NCI-H2029 (cell line): ENCODE measurements around the gene LRRC47.

Experiments used
- DNase-seq: peaks from one replicate; lab custom pipeline; 2025; lab: John Stamatoyannopoulos, UW

Gene LRRC47

DNA sequence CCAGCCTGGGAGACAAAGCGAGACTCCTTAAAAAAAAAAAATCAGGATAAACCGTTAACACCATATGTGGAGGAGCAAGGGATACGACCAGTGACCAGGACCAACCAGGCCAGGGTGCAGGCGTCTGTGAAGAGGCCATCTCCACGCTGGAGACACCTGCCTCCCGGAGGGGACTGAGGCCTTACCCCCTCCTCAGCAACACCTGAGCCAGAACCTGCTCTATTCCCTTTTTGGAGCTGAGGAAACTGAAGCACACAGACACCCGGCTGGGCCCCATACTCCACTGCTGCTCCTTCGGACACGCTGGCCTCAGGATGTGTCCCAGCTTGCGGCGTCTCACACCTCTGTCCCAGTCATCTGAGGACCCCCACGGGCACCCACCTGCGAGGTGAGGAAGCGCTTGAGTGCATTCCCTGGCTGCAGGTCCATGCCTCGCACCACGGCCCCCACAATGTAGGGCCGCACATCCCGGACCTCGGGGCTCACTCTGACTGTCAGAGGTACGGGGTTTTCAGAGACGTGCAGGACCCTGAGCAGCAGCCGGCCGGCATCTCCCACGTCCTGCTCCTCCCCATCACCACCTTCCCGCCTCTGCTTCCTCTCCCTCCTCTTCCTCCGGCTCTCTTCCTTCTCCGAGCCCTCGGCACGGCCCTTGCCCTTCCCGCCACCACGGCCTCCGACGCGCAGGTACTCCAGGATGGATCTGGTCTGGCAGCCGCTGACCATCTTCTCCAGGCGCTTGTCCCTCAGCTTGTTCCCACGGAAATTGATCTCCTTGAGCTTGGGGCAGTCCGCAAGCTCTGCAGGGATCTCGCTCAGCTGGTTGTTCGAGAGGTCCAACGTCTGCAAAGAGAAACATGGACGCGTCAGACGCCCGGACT is 9.6 kb downstream of the LRRC47 start:
- DNase-seq: no peak

DNA sequence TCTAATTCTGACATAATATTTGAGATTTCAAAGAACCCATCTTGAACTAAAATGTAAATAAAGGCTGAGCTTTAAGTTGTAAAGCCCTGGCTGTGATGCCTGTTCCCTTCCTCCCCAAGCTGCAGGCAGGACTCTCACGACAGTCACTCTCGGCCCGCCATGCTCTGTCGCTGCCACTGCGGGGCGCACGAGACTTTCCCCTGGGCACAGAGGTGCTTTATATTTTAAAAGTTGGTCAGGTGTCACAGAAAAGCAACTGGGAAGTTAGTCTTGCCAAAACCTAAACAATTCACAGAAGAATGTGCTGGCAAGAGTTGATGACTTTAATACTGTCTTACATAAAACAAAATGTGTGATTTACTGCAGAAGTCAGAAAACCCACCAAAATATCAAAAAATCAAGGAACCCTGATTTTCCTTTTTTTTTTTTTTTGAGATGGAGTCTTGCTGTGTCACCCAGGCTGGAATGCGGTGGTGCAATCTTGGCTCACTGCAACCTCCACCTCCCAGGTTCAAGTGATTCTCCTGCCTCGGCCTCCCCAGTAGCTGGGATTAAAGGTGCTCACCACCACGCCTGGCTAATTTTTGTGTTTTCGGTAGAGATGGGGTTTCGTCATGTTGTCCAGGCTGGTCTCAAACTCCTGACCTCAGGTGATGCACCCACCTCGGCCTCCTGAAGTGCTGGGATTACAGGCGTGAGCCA is 10.7 kb downstream of the LRRC47 start:
- no peak for DNase-seq

DNA sequence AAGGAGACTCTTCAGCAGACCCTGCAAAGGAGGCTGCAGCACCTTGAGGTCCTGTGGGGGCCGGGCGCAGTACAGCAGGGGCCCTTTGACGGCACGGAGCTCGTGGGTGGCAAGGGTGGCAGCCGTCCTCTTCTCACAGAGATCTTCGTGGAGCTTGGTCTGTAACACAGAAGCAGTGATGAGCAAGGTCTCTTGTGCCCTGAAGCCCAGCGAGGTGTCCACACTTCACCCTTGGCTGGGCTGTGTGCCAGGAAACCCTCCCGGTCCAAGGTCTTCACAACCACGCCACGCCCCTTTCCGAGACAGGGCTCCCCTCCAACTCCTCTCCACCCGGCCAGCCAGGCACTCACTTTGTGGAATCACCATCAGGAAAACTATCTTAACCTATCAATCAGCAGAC is 11.3 kb downstream of the LRRC47 start:
- no peak for DNase-seq

DNA sequence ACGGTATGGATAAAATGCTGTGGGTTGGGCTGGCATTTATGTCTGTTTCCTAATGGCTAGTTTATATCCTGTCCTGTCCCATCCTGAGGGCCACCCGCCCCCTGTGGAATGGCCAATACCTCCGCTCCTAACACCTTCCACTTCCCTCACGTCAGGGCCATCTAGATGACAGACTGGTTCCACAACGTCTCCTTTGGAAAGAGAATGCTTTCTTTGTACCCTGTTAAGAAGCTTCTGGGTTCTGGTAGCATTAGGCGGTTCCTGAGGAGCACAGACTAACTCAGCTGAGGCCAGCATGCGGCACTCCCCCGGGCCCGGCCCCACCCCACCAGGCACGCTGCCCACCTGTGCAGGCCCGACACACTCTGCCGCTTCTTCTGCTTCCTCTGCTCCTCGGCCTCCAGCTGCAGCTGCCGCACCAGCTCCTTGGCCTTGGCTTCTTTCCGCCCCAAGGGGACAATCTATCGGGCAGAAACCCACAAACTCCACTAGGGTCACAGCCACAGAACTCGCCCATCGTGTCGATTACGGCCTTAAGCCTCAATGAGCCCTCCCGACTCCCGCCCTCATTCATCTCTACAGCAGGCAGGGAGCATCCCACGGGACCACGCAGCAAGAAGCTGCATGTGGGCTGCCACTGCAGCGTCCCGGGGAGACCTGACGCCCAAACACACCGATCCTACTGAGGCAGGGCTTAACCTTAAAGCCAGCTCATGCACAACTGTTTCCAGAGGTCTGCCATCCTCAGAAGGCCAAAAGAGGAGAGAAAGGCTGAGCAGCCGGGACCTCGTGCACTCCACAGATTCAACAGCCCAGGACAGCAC is 12.4 kb downstream of the LRRC47 start:
- no peak for DNase-seq

DNA sequence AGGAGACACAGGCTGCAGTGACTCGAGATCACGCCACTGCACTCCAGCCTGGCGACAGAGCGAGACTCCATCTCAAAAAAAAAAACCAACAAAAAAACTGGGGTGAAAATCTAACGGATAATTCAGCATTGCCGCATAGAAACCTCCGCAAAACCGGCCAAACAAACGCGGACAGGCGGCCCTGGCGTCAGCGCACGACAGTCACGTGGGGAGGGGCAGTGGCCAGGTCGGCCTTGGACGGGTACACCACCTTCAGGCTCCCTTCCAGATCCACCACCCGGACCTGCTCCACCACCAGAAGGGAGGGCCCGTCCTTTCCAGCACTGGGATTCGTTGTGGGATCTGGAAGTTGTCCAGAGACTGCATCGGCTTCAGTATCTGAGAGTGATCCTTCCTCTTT is 15.4 kb downstream of the LRRC47 start:
- no peak for DNase-seq

DNA sequence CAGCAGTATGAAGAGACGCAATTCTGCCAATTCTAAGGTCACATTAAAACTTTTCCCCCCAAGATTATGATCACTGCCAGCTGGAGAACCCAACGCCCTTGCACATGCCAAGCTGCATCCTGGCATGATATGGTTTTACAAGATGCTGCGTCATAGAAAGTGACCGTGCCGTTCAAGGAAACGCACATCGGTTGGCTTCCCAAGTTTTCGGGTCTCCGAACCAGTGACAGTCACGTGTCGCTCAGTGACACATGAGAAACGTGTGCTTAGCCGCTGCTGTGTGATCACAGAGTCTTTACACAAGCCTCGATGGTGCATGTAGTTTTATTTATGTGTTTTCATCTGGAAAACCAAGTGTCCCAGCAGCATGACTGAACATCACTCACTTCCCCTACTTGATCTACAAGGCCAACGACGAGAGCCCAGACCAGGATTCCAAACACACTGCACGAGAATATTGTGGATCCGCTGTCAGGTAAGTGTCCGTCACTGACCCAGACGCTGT is 16.3 kb downstream of the LRRC47 start:
- no peak for DNase-seq

DNA sequence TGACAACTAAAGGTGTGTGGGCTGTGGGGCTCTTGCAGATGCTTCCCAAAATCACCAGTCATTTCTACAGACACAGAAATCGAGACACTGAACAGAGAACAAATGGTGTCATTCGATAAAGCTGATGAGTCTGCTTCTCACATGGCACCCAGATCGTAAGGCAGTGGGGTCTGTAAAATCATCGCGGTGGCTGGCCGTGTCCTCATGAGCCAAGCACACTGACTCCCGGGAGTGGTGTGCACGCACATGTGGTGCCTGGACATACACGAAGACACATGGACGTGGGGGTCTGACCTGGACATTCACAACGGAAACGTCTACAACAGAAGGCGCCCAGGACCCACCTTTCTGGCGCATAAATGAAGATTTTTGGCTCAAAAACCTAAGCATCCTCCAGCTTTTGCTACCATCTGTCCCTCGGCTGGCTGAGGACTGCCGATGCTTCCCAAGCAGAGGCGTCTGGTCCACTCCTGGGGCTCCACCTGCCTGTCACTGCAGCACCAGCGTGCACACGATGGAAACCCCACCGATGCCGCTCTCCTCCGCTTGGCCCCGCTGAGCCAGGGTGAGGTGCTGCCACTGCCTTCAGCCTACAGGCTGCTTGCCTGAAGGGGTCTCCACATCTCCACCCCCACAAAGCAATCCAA is 16.9 kb downstream of the LRRC47 start:
- no peak for DNase-seq

DNA sequence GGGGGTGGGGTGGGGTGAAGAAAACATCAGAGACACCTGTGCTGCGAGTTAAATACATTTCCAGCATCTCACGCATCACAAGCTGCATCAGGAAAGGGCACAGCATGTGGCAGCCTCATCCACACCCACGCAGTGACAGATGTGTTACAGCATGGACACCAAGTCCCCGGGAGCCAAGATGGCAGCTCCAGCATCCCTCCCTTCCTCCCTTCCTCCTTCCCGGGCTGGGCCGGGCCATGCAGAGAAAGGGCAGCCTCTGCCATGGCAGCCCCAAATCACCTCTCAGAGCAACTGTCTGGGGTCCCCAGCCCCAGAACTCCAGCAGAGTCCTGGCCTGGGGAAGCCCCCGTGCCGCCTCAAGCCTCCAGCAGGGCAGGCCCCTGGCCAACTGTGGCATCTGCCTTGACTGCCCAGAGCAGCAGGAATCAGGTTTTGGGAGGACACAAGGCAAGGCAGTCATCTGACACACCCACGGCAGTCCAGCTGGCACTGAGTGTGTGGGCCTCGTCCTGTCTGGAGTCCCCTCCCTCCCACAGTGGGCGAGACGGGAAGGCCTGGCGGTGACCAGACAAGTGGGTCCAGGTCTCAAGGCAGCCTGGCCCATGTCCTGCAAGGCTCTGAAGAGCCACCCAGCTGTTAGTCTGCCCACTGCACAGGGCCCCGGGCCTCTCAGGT is 17.6 kb downstream of the LRRC47 start:
- DNase-seq: no peak

DNA sequence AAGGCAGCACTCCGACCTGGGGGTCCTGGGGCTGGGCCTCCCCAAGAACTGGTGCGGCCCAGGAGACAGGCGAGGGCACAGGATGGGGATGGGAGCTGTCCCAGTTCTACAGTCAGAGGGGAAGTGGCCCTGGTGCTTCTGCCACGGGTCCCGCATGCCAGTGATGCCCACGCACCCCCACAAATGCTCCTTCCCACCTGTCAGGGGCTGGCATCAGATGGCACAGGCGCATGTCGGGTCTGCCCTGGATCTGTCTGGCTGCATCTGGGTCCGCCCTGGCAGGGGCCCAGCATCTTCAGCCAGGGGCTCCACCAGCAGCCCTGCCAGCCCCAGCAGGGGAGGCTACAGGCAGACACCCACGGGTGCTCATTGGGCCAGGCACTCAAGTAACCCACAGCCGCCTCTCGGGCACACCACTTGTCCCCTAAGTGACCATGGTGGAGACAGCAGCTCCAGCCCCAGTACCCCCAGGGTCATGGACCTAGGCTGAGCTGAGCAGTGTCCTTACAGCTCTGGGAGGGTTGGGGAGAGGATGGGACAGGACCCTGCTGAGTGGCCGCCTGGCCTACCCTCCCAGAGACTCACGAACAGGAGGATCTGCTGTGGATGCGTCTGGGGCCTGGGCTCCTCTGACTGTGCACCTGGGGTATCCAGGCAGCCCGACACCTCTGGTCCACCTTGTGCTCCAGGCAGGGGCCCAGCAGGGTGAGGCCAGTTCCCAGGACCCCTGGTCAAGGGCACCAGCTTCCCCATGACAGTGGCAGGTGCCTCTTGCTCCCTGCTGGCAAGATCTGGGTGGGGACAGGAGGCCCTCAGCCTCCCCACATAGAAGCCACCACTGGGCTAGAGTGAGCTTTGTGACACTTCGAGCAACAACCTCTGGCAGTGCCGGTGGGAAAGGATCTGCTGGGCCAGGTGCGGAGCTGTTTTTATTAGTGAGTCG is 18.4 kb downstream of the LRRC47 start:
- no peak for DNase-seq

DNA sequence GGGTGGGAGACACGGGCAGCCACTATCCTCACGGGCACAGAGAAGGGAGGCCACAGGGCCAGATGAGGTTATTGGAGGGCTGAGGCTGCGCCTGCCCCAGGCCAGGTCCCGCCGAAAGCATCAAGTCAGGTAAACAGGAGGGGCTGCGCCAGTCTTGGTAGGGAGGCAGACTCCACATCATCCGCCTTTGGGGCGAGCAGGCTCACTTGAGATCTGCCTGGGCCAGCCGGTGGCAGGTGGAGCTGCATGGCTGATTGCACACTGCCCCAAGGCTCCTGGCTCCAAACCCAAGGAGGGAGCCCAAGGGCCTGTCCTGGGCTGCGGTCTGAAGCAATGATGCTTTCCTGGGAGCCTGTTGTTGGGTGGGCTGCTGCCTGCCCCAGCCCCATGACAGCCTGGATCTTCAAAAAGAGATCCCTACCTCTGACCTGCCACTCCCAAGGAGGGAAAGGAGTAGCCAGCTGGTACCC is 19.2 kb downstream of the LRRC47 start:
- no peak for DNase-seq

DNA sequence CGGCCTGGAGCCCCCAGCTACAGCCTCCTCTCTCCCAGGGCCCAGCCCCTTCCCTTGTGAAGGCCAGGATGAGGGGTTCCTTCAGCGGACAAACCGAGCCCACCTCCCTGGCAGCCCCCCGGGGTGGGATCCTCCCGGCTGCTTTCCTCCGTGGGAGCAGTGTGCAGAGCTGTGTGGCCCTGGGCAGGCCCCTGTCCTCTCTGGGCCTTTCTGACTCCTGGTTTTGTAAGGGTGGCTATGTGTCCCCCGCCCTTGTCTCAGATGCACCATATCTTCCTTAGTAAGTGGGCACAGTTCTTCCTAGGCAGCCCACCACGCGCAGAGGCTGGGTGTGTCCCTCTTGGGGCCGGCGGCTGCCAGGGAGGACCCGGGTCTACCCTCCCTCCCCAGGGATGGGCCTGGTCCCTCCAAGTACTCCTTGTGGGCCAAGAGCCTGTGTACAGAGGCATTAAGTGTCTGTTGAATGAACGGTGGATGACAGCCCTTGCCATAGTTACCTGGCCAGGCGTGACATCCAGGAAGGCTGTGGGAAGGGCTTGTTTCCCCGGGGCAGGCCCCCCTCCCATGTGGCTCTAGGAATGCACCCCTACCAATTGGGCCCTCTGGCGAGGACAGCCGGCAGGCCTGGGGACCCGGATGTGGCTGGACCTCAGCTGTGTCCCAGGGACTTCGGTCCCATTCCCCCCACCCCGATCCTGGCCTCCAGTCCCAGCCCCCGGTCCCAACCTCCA is 19.9 kb downstream of the LRRC47 start:
- DNase-seq: no peak

DNA sequence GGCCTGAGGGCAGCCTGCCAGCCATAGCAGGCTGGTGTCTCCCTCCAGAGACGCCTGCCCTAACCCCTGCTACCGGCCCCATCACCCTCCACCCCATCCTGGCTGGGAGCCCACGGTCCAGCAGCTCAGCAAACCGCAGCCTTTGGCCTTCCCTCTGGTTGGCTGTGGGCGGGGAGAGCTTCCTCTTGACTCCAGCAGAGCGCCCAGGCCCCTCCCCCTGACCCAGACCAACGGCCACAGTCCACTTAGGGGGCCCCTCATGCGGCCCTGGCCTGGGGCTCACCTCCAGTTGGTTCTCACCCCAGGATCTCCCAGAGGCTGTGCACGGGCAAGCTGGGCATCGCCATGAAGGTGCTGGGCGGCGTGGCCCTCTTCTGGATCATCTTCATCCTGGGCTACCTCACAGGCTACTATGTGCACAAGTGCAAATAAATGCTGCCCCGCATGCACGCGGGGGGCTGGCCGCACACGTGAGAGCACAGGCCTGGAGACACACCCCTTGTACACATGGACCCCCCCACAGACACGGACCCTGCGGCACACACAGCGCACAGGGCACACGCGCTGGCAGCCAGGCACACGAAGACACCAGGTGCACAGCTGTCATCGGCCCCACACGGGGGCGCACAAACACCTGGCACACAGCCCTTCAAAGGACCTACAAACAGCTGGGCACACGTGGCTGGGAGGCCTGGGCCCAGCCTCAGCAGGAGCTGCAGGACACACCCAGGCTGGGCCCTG is 20.6 kb downstream of the LRRC47 start:
- DNase-seq: no peak

DNA sequence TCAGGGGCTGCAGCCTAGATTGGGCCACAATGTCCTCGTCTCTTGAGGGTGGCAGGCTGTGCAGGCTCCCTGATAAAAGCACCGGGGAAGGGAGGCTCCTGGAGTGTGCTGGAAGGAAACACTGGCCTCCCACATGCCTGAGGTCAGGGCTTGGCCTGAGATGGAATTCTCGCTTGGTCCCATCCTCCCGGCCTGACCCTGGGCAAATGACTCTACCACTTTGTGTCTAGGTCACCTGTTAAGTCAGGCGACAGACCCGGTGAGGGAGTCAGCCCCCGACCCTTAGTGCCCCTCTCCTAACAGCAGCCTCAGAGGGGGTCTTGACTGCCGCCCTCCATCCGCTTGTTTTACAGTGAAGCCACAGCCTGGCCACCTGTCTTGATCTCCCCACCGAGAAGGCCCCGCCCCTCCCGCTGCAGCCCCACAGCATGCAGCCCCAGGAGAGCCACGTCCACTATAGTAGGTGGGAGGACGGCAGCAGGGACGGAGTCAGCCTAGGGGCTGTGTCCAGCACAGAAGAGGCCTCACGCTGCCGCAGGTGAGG is 21.3 kb downstream of the LRRC47 start:
- no peak for DNase-seq

DNA sequence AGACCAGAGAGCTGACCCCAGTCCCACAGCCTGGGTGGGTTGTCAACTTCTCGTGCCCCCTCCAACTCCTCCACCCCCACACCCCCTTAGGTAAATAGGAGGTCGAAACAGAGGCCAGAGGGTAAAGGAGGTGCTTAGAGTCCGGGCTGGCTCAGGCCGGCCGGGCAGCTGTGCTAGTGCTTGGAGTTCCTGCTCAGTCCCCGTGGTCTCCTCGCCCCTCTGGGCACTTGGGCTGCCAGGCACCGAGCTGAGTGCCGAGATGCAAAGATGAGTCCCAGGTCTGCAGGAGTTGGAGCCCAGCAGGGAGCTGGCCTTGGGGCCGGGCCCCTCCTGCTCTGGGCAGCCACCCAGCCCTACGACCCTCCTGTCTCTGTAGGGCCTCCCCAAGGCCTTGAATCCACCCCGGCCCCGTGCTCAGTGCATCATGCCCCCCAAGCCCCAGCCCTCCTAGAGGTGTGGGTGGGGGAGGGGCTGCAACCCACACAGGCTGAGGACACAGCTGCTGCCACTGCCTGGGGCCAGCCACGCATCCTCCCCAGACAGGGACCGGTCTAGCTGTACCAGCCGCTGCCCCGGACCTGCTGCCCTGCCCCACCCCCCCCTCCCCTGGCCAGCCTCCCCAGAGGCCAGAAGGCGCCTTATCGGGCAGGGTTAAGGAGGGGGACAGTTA is 21.9 kb downstream of the LRRC47 start:
- DNase-seq: no peak

DNA sequence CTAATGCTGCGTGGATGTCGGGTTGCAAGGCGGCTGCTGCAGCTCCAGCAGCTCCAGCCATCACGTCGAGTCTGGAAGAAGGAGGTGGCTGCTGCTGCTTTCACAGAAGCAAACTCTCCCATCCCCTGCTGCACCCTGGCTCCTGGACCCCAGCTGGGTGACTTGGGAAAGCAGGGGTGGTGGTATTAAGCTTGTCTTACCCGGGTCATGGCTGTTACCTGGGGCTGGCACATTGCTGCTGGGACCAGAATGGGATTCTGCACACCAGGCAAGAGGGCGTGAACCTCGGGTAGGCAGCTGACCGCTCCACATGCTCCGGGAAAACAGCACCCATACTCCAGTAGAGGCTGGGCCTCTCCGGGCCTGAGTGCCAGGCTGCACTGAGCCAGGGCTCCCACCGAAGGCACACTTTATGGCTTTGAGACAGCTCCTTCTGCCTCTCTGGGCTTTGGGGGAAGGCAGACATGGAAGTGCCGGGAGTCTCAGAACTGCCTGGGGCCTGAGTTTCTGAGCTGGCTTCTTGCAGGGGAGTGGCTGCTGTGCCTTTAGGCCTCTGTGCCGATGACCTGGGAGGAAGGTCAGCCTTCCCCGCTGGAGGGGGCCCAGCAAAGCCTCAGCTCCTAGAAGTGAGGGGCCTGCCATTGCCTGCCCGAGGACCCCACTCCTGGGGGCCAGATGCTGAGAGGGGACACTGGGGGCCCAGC is 22.6 kb downstream of the LRRC47 start:
- DNase-seq: no peak

DNA sequence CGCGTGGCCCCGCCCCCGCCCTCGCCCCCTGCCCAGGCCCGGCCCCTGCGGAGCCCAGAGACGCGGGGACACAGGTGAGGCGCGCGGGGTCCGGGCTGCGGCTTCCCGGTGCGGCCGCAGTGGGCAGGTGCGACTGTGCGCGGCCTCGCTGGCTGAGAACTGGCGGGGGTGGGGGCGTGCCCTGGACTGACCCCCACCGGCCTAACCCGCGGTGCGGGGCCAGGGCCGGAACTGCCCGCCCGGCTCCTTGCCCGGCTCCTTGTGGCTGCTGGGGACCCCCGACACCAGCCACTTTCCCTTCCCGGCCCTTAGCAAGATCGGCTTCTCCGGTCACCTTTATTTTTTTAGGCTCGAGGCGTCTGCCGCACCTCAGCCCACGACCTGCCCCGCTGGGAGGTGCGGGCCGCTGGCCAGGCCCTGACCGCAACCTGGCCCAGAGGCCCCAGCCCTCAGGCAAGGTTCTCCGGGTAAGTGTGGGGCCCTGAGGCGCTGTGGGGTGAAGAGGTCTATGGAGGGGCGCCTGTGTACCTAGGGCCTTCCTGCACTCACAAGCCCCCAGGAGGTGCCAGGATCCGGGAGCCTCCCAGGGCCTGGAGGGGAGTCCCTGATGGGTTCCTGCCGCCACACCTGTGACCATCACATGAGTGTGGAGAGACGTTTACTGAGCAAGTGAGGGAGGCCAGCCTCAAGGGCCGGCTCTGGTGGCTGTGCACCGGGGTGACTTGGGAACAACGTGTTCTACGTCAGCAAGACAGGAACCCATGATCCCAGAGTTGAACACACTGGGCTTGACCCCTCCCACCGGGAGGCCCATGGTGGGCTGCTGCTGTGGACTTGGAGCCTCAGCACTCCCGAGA is 23.4 kb downstream of the LRRC47 start, which contains the start of gene SMIM1:
Gene SMIM1, plus strand, starts transcription at position 35 of the 857 bp plus-strand sequence. CDS start 2,625 bp downstream, outside the sequence.
- no peak for DNase-seq
